Stomach (tissue), 4 donors: ENCODE data around the gene CHD5.

Source experiments
- POLR2A ChIP-seq, 4 donors: fragments of 450-650 bp; IDR thresholded peaks; one replicate each; pipeline ENCODE4 v1.6.1; 2016; ENCODE audit warnings: antibody characterized with exemption in 4 of 4, control low read depth in 2 of 4, mild to moderate bottlenecking in 1 of 4, moderate library complexity in 1 of 4
- POLR2AphosphoS5 ChIP-seq, 3 donors: sonication (generic); formaldehyde crosslinking; IDR thresholded peaks; one replicate each; pipeline ENCODE4 v1.6.1; 2016; ENCODE audit warnings: antibody characterized with exemption in 3 of 3
- TF ChIP-seq, protein P1 (sequence below), 7 experiments: fragments of 450-650 bp in 4 of 7; fragments of 200-600 bp in 3 of 7; sonication (generic) in 3 of 7; IDR thresholded peaks; one replicate each; pipeline ENCODE4 v1.5.1; 2016 to 2019; ENCODE audit warnings: antibody characterized with exemption in 7 of 7, control low read depth in 2 of 7, mild to moderate bottlenecking in 1 of 7

DNA sequence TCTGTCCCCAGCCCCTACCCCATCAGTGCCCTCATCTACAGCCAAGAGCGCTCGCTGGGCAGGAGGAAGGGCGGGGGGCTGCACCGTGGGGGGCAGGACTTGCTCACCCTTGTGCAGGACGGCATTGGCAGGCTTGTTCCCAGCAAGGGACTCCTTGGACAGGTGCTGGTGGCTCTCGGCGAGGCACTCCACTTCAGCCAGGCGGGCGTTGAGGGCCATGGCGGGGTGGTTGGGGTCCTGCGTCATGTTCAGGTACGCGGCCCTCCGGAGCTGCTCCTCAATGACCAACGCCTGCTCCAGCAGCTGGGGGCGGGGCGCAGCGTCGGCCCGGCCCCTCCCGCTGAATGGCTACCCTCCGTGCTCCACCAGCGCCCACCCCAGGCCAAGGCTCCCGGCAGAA is 70.4 kb downstream of the CHD5 start:
- TF ChIP-seq, protein P1, sequence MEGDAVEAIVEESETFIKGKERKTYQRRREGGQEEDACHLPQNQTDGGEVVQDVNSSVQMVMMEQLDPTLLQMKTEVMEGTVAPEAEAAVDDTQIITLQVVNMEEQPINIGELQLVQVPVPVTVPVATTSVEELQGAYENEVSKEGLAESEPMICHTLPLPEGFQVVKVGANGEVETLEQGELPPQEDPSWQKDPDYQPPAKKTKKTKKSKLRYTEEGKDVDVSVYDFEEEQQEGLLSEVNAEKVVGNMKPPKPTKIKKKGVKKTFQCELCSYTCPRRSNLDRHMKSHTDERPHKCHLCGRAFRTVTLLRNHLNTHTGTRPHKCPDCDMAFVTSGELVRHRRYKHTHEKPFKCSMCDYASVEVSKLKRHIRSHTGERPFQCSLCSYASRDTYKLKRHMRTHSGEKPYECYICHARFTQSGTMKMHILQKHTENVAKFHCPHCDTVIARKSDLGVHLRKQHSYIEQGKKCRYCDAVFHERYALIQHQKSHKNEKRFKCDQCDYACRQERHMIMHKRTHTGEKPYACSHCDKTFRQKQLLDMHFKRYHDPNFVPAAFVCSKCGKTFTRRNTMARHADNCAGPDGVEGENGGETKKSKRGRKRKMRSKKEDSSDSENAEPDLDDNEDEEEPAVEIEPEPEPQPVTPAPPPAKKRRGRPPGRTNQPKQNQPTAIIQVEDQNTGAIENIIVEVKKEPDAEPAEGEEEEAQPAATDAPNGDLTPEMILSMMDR (IDR thresholded peaks at IDR 0.05), result no peak
- TF ChIP-seq POLR2A (IDR thresholded peaks at IDR 0.05) (no peak), POLR2AphosphoS5 (IDR thresholded peaks at IDR 0.05) (no peak)
